HEK293 (cell line): ENCODE measurements around the gene TRIM62.

Experiments
- CTCF ChIA-PET: fragments of 350-600 bp; formaldehyde crosslinking; extraction: SDS; loops from one replicate; lab custom pipeline; 2021; ENCODE audit warnings: antibody characterized with exemption; lab: Yijun Ruan, JAX
- POLR2A ChIA-PET: fragments of 300-600 bp; formaldehyde crosslinking; extraction: SDS; loops from one replicate; lab custom pipeline; 2020; ENCODE audit warnings: antibody characterized with exemption, inconsistent platforms; lab: Yijun Ruan, JAX
- H3K27ac ChIP-seq: fragments of 200-500 bp; sonication (Bioruptor generic); 2 replicates; pipeline ENCODE4 v1.5.1; 2014; ENCODE audit warnings: low read depth, low read length, control low read depth, inconsistent platforms; ENCODE audit errors: extremely low read depth
- H3K36me3 ChIP-seq, 2 experiments: fragments of 200-500 bp in 1 of 2; sonication (Bioruptor generic) in 1 of 2; 1 replicate in 1 of 2; 2 replicates in 1 of 2; pipeline ENCODE4 v1.5.1; 2014 to 2017; ENCODE audit warnings: inconsistent platforms in 2 of 2, low read length in 2 of 2; ENCODE audit not compliant: control insufficient read depth in 2 of 2, insufficient read depth in 1 of 2
- H3K4me1 ChIP-seq: fragments of 200-500 bp; sonication (Bioruptor generic); 2 replicates; pipeline ENCODE4 v1.5.1; 2014; ENCODE audit warnings: mild to moderate bottlenecking, low read length, inconsistent platforms; ENCODE audit not compliant: control insufficient read depth, insufficient read depth
- H3K4me3 ChIP-seq: 2 replicates; pipeline ENCODE4 v1.5.1; 2011; ENCODE audit warnings: low read depth, mild to moderate bottlenecking, control low read depth, low read length, moderate library complexity
- H3K9me3 ChIP-seq: fragments of 200-500 bp; sonication (Bioruptor generic); 2 replicates; pipeline ENCODE4 v1.5.1; 2014; ENCODE audit warnings: low read depth, low read length, inconsistent platforms; ENCODE audit not compliant: control insufficient read depth, insufficient read depth
- GLI2 ChIP-seq: fragments of 450-650 bp; formaldehyde crosslinking; IDR thresholded peaks from 2 replicates; pipeline ENCODE4; 2017; ENCODE audit warnings: missing biosample characterization, missing genetic modification characterization, low read depth, borderline replicate concordance
- KLF10 ChIP-seq: fragments of 450-650 bp; IDR thresholded peaks from 2 replicates; pipeline ENCODE4 v1.5.1; 2018; ENCODE audit warnings: missing biosample characterization, mild to moderate bottlenecking, missing genetic modification characterization
- MYNN ChIP-seq: fragments of 450-650 bp; formaldehyde crosslinking; IDR thresholded peaks from 2 replicates; pipeline ENCODE4 v1.5.1; 2016; ENCODE audit warnings: missing biosample characterization, missing genetic modification characterization, borderline replicate concordance
- REPIN1 ChIP-seq: fragments of 450-650 bp; formaldehyde crosslinking; IDR thresholded peaks from 2 replicates; pipeline ENCODE4 v1.5.1; 2017; ENCODE audit warnings: missing biosample characterization, missing genetic modification characterization, low read depth
- ZEB2 ChIP-seq: fragments of 450-650 bp; formaldehyde crosslinking; IDR thresholded peaks from 2 replicates; pipeline ENCODE4 v1.5.1; 2016; ENCODE audit warnings: missing biosample characterization, missing genetic modification characterization
- ZNF391 ChIP-seq: fragments of 450-650 bp; formaldehyde crosslinking; IDR thresholded peaks from 2 replicates; pipeline ENCODE4 v1.5.1; 2016; ENCODE audit warnings: low read depth, missing biosample characterization, missing genetic modification characterization, borderline replicate concordance
- ZNF530 ChIP-seq: fragments of 450-650 bp; formaldehyde crosslinking; IDR thresholded peaks from 2 replicates; pipeline ENCODE4 v1.5.1; 2016; ENCODE audit warnings: low read depth, missing biosample characterization, missing genetic modification characterization
- ZNF768 ChIP-seq: fragments of 450-650 bp; formaldehyde crosslinking; IDR thresholded peaks from 2 replicates; pipeline ENCODE4 v1.5.1; 2018; ENCODE audit warnings: missing biosample characterization, mild to moderate bottlenecking, missing genetic modification characterization
- ZNF830 ChIP-seq: fragments of 450-650 bp; IDR thresholded peaks from 2 replicates; pipeline ENCODE4 v1.5.0; 2018; ENCODE audit warnings: missing biosample characterization, missing genetic modification characterization, low read depth, mild to moderate bottlenecking, moderate library complexity
- ZNF843 ChIP-seq: fragments of 450-650 bp; formaldehyde crosslinking; IDR thresholded peaks from 2 replicates; pipeline ENCODE4 v1.5.1; 2016; ENCODE audit warnings: missing biosample characterization, missing genetic modification characterization
- ZSCAN23 ChIP-seq: fragments of 450-650 bp; formaldehyde crosslinking; IDR thresholded peaks from 2 replicates; pipeline ENCODE4 v1.5.1; 2016; ENCODE audit warnings: missing biosample characterization, missing genetic modification characterization
- TF ChIP-seq, protein P1 (sequence below): fragments of 450-650 bp; formaldehyde crosslinking; IDR thresholded peaks from 2 replicates; pipeline ENCODE4 v1.5.0; 2017; ENCODE audit warnings: missing biosample characterization, missing genetic modification characterization, borderline replicate concordance
- TF ChIP-seq, protein P2 (sequence below): fragments of 450-650 bp; formaldehyde crosslinking; IDR thresholded peaks from 2 replicates; pipeline ENCODE4 v1.5.1; 2016; ENCODE audit warnings: missing biosample characterization, missing genetic modification characterization
- TF ChIP-seq, protein P3 (sequence below): fragments of 450-650 bp; formaldehyde crosslinking; conservative IDR thresholded peaks from 2 replicates; pipeline ENCODE4 v1.5.1; 2016; ENCODE audit warnings: low read depth, missing biosample characterization, missing genetic modification characterization

Gene TRIM62

DNA sequence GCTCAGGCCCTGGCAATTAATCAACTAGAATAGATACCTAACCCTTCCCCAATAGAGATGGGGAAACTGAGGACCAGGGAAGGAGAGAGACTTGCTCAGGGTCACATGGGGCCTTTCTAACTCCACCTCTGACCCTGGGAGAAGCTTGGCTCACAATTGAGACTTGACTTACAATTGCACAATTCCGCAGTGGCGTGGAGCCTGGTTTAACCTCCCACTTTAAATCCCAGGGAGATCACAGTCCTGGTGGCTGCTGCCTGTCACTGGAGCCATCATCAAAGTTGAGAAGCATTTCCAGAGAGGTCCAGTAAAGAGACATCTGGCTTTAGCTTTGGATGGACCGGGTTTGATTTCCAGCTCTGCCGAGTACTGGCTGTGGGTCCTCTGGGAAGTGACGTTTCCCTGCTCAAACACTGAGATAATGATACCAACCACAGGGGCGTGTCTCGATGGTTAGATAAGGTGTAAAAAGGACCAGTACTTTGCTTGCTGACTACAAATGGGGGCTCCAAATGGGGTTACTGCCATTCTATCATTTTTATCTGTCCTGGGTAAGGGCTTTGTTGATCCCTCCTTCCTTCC, 39.3 kb downstream of the TRIM62 start:
- TF ChIP-seq KLF10 (tag by site-specific recombination) (peak; percentile 43; the same call in 1 of the 2 replicates), ZNF843 (tag by site-specific recombination) (no peak), ZNF830 (tag by site-specific recombination) (no peak), REPIN1 (no peak), ZEB2 (tag by site-specific recombination) (no peak)
- peaks cover 0 to 17% of the 10 kb centered on the region in 2 experiments; a peak in 1 of 3 replicates for H3K36me3 ChIP-seq
- no peak overlapping the region for H3K27ac ChIP-seq
- peaks cover 3% of the 10 kb centered on the region for H3K4me1 ChIP-seq
- no peaks in the 10 kb centered on the region for H3K9me3 ChIP-seq
- H3K4me3 ChIP-seq: no peak overlapping the region
- ChIA-PET POLR2A (no interaction called here), CTCF (interaction anchor here (0.6 to 2.3 kb wide), 3 partner anchors 15 to 32 kb away, joined by 3 to 12 read pairs (median 3); no protein-coding TSS in a partner anchor)

DNA sequence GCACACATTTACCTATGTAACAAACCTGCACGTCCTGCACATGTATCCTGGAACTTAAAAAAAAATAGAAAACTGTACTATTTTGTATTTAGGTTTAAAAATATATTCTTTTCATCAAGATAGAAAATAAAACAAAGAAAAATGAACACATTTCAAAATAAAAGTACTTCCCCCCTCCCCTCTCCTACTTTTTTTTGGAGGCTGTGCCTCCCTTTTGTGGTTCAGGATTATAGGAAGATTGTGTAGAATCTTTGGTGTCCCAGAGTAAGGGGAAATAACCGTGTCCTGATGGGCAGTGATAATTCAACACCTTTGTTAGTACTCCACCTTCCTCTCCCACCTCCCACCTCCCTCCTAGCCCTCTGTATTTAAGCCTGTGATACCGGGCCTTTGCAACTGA, 40.1 kb downstream of the TRIM62 start:
- Histone ChIP-seq H3K4me3 (no peak overlapping the region), H3K9me3 (no peaks in the 10 kb centered on the region), H3K27ac (no peak overlapping the region)
- POLR2A ChIA-PET: interaction anchor here (1.7 kb wide), 1 partner anchor 39 kb away, joined by 5 read pairs; no protein-coding TSS in a partner anchor
- TF ChIP-seq ZSCAN23 (tag by site-specific recombination) (no peak), MYNN (tag by site-specific recombination) (peak; percentile 75; the same call in 1 of the 2 replicates), ZNF391 (no peak)
- TF ChIP-seq, protein P1, sequence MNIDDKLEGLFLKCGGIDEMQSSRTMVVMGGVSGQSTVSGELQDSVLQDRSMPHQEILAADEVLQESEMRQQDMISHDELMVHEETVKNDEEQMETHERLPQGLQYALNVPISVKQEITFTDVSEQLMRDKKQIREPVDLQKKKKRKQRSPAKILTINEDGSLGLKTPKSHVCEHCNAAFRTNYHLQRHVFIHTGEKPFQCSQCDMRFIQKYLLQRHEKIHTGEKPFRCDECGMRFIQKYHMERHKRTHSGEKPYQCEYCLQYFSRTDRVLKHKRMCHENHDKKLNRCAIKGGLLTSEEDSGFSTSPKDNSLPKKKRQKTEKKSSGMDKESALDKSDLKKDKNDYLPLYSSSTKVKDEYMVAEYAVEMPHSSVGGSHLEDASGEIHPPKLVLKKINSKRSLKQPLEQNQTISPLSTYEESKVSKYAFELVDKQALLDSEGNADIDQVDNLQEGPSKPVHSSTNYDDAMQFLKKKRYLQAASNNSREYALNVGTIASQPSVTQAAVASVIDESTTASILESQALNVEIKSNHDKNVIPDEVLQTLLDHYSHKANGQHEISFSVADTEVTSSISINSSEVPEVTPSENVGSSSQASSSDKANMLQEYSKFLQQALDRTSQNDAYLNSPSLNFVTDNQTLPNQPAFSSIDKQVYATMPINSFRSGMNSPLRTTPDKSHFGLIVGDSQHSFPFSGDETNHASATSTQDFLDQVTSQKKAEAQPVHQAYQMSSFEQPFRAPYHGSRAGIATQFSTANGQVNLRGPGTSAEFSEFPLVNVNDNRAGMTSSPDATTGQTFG (tag by site-specific recombination): no peak
- TF ChIP-seq, all 188 proteins: peak for 1
- CTCF ChIA-PET: interaction anchor here (0.7 to 2.3 kb wide), 3 partner anchors 8 to 29 kb away, joined by 3 to 12 read pairs (median 3); no protein-coding TSS in a partner anchor
- Histone ChIP-seq H3K36me3 (peaks cover 0 to 9% of the 10 kb centered on the region in 2 experiments; a peak in 1 of 3 replicates), H3K4me1 (peaks cover 3% of the 10 kb centered on the region)

DNA sequence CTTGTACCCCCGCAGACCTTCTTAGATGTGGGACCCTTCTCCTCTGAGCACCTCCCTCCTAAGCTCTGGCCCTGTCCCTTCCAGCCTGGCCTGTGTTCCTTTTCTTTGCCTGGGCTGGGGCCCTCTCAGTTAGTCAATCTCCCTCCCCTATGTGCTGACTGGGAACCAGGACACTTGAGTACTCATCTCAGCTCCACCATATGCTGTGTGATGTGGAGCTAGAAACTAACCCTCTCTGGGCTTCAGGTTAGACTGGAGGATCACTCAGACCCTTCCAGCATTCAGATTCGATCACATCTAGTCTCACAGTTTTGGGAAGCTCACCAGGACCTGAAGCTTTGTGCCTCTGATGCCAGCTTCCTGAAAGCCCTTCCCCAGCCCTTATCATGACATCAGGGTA, 40.6 kb downstream of the TRIM62 start:
- Histone ChIP-seq H3K4me3 (no peak overlapping the region), H3K9me3 (no peaks in the 10 kb centered on the region), H3K4me1 (peaks cover 3% of the 10 kb centered on the region), H3K27ac (no peak overlapping the region), H3K36me3 (peaks cover 0 to 4% of the 10 kb centered on the region in 2 experiments; a peak in 1 of 3 replicates)
- POLR2A ChIA-PET: interaction anchor here (0.6 to 1.7 kb wide), 2 partner anchors 11 to 40 kb away, joined by 5 to 9 read pairs; no protein-coding TSS in a partner anchor
- CTCF ChIA-PET: interaction anchor here (0.9 to 2.3 kb wide), 2 partner anchors 9 to 14 kb away, joined by 3 to 12 read pairs; no protein-coding TSS in a partner anchor
- TF ChIP-seq ZNF768 (tag by site-specific recombination) (peak; percentile 52; the same call in 1 of the 2 replicates), GLI2 (tag by site-specific recombination) (no peak)

DNA sequence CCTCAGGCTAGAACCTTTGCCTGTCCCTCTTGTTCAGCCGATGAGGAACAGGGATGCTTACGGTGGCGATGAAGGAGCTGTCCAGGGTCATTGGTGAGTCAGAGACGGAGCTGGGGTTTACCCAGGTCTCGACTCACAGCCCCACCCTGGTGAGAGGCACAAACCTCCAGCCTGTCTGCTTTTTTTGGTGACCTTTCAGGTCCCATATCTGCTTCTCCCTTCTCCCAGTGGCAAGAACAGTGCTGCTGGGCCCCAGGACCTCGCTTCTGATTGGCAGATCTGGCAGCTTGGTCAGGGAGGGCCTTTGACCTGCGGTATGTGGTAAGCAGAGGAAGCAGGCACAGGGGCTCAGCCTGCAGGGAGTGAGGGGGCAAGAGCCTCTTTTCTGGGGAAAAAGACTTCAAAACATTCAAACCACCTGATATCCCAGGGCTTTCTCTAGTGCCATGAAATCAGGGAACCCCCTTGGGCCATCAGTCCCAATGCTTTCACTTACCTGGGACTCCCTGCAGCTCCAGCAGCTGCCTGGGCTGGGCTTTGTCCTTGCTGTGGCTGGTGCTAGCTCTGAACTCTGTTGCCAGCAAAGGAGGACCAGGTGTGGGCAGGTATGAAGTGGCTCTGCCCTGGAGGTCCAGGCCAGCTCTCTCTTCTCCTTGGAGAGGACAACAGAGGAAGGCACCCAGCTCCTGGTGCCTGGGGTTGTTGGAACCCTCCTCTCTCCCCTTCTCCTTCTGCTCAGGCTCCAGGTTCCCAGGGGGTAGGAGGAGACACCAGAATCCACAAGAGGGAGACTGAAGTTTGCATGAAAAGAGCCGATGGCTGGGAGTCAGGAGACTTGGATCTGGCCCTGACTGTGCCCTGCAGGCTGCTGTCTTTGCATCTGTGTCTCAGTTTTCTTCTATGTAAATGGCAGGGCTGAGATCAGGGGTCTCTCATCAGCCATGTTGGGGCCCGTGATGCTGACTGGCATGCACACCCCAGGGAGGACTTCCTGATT, 41.4 kb downstream of the TRIM62 start:
- Histone ChIP-seq H3K27ac (no peak overlapping the region), H3K4me1 (peaks cover 3% of the 10 kb centered on the region), H3K36me3 (peaks cover 0 to 4% of the 10 kb centered on the region in 2 experiments; a peak in 1 of 3 replicates), H3K9me3 (no peaks in the 10 kb centered on the region), H3K4me3 (no peak overlapping the region)
- ChIA-PET POLR2A (interaction anchor here (0.6 to 1.7 kb wide), 3 partner anchors 12 to 40 kb away, joined by 4 to 9 read pairs (median 5); no protein-coding TSS in a partner anchor), CTCF (interaction anchor here (0.5 to 4.5 kb wide), 8 partner anchors 7 to 240 kb away, joined by 3 to 38 read pairs (median 3); no protein-coding TSS in a partner anchor)
- TF ChIP-seq, protein P2, sequence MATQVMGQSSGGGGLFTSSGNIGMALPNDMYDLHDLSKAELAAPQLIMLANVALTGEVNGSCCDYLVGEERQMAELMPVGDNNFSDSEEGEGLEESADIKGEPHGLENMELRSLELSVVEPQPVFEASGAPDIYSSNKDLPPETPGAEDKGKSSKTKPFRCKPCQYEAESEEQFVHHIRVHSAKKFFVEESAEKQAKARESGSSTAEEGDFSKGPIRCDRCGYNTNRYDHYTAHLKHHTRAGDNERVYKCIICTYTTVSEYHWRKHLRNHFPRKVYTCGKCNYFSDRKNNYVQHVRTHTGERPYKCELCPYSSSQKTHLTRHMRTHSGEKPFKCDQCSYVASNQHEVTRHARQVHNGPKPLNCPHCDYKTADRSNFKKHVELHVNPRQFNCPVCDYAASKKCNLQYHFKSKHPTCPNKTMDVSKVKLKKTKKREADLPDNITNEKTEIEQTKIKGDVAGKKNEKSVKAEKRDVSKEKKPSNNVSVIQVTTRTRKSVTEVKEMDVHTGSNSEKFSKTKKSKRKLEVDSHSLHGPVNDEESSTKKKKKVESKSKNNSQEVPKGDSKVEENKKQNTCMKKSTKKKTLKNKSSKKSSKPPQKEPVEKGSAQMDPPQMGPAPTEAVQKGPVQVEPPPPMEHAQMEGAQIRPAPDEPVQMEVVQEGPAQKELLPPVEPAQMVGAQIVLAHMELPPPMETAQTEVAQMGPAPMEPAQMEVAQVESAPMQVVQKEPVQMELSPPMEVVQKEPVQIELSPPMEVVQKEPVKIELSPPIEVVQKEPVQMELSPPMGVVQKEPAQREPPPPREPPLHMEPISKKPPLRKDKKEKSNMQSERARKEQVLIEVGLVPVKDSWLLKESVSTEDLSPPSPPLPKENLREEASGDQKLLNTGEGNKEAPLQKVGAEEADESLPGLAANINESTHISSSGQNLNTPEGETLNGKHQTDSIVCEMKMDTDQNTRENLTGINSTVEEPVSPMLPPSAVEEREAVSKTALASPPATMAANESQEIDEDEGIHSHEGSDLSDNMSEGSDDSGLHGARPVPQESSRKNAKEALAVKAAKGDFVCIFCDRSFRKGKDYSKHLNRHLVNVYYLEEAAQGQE (tag by site-specific recombination): peak; percentile 82
- no peak for TF ChIP-seq ZNF530 (tag by site-specific recombination)
- TF ChIP-seq, protein P3, sequence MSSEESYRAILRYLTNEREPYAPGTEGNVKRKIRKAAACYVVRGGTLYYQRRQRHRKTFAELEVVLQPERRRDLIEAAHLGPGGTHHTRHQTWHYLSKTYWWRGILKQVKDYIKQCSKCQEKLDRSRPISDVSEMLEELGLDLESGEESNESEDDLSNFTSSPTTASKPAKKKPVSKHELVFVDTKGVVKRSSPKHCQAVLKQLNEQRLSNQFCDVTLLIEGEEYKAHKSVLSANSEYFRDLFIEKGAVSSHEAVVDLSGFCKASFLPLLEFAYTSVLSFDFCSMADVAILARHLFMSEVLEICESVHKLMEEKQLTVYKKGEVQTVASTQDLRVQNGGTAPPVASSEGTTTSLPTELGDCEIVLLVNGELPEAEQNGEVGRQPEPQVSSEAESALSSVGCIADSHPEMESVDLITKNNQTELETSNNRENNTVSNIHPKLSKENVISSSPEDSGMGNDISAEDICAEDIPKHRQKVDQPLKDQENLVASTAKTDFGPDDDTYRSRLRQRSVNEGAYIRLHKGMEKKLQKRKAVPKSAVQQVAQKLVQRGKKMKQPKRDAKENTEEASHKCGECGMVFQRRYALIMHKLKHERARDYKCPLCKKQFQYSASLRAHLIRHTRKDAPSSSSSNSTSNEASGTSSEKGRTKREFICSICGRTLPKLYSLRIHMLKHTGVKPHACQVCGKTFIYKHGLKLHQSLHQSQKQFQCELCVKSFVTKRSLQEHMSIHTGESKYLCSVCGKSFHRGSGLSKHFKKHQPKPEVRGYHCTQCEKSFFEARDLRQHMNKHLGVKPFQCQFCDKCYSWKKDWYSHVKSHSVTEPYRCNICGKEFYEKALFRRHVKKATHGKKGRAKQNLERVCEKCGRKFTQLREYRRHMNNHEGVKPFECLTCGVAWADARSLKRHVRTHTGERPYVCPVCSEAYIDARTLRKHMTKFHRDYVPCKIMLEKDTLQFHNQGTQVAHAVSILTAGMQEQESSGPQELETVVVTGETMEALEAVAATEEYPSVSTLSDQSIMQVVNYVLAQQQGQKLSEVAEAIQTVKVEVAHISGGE: no peak
